Fibroblast of villous mesenchyme (primary cell): ENCODE data around the gene ABLIM1. TPM values are rescaled to one million over a fixed set of nuclear protein-coding genes. Genes with fewer than 3 reads are reported as not detected.

Experiments used
- DNase-seq: peaks from one replicate; pipeline ENCODE4 v3.0.0-alpha.2; 2010; ENCODE audit warnings: low read depth
- H3K4me3 ChIP-seq: 2 replicates; pipeline ENCODE4 v1.5.1; 2011; ENCODE audit warnings: low read depth, mild to moderate bottlenecking, low read length
- total RNA-seq: library from RNA; depleted of rRNA; stranded (reverse); fragments of >200 nt; gene quantifications from 2 replicates; pipeline ENCODE4 v1.2.3, GENCODE V29; 2012
- TF ChIP-seq, protein P1 (sequence below): IDR thresholded peaks from 2 replicates; pipeline ENCODE4 v1.5.1; 2012; ENCODE audit warnings: low read depth, mild to moderate bottlenecking, low read length; ENCODE audit not compliant: insufficient read depth

The ABLIM1 gene
- total RNA-seq, 1 donor: 18.6 TPM

DNA sequence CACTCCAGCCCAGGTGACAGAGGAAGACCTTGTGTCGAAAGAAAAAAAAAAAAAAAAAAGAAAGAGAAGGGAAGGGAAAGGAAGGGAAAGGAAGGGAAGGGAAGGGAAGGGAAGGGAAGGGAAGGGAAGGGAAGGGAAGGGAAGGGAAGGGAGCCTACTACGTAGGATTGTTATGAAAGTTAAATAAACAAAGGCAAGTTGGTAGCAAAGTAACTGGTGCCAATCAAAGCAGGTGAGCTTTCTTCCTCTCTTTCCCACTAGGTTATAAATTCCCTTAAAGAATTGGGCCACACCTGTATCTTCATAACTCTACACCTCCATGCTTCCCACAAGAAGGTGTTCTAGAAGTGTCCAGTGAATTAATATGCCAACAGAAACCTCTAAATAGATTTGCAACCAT is 157.4 kb downstream of the ABLIM1 start:
- H3K4me3 ChIP-seq: no peak overlapping the region
- TF ChIP-seq, protein P1, sequence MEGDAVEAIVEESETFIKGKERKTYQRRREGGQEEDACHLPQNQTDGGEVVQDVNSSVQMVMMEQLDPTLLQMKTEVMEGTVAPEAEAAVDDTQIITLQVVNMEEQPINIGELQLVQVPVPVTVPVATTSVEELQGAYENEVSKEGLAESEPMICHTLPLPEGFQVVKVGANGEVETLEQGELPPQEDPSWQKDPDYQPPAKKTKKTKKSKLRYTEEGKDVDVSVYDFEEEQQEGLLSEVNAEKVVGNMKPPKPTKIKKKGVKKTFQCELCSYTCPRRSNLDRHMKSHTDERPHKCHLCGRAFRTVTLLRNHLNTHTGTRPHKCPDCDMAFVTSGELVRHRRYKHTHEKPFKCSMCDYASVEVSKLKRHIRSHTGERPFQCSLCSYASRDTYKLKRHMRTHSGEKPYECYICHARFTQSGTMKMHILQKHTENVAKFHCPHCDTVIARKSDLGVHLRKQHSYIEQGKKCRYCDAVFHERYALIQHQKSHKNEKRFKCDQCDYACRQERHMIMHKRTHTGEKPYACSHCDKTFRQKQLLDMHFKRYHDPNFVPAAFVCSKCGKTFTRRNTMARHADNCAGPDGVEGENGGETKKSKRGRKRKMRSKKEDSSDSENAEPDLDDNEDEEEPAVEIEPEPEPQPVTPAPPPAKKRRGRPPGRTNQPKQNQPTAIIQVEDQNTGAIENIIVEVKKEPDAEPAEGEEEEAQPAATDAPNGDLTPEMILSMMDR: no peak
- DNase-seq: no peak

DNA sequence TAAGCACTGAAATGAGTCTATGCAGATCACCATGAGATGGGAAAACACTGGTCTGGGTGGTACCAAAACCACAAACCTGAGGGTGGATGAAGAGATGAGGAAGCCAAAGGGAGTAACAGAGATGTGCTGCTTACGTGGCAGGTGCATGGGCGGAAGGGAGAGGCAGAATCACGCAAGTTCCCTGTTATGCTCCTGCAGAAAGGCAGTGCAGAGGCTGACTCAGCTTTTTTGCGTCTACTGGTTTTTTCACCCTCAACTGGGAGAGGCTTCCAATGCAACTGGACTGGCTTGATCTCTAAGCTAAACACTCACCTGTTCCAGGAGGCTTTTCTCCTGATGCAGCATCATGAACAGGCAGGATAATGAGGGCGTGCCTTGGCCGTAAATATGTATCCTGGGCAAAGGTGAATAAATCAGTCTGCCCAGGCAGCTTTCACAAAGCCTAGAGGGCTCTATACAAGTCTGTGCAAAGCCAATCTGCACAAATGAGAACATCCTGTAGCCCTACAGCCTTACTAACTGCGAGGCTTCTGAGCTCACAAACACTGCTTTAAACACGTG is 158.4 kb downstream of the ABLIM1 start:
- no peak overlapping the region for H3K4me3 ChIP-seq
- DNase-seq: no peak
- TF ChIP-seq, protein P1: no peak

DNA sequence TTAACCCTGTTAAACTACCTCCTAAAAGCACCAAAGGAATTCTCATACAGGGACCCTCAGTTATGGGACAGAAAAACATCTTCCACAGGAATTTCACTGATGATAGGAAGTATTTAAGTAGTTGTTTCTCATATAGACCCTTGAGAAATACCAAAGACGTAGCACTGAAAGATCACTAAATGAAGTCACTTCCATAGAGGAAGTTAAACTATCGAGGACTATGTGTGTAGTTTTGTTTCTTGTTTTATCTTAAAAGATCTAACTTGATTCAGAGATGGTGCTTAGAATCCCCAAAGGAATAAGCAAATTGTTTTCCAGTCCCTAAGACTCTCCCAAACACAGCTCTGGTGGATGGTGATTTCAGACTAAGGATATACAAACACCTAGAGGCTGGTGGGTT is 159.0 kb downstream of the ABLIM1 start:
- TF ChIP-seq, protein P1: no peak
- DNase-seq: no peak
- H3K4me3 ChIP-seq: no peak overlapping the region

DNA sequence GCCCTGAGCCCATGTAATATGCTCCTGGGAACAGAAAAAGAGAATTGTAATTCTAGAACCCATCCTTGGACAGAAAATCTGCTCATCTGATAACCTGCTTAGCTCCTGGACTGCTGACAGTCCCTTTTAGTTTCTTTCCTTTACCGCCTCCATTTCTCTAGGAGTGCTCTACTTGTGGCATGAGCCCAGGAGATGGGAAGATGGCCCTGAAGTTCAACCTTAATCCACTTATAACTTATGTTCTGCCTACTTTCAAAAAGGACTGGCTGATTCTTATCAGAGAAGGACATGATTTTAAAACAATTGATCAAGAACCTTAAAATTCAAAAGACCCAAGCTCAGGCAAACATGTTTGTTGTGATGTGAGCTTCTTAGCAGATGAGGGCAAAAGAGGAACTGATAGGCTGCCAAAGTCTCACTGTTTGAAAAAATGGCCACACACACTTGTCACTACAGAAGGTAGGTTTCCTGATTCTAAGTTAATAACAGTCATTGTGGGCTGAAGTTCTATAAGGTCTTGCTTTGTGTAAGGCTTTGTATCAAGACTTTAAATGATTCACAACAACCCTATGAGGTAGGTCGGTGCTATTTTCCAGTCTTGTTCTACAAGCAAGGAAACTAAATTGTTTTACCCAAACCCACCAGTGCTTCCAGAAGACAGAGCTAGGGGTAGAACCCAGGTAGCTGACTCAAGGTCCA is 159.5 kb downstream of the ABLIM1 start:
- no peak overlapping the region for H3K4me3 ChIP-seq
- TF ChIP-seq, protein P1: no peak
- DNase-seq: no peak

DNA sequence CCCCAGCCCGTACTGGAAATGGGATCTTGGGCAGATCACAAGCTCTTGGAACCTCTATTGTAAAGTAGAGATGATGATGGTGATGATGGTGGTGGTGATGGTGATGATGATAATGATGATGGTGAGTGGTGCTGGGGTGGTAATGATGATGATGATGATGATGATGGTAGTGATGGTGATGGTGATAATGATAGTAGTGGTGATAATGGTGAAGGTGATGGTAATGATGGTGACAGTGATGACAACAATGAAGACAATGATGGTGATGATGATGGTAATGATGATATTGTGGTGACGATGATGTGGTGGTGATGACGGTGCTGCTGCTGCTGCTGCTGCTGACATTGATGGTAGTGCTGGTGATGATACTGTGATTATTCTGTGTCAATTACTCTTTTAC is 162.8 kb downstream of the ABLIM1 start:
- H3K4me3 ChIP-seq: no peak overlapping the region
- TF ChIP-seq, protein P1: no peak
- no peak for DNase-seq

DNA sequence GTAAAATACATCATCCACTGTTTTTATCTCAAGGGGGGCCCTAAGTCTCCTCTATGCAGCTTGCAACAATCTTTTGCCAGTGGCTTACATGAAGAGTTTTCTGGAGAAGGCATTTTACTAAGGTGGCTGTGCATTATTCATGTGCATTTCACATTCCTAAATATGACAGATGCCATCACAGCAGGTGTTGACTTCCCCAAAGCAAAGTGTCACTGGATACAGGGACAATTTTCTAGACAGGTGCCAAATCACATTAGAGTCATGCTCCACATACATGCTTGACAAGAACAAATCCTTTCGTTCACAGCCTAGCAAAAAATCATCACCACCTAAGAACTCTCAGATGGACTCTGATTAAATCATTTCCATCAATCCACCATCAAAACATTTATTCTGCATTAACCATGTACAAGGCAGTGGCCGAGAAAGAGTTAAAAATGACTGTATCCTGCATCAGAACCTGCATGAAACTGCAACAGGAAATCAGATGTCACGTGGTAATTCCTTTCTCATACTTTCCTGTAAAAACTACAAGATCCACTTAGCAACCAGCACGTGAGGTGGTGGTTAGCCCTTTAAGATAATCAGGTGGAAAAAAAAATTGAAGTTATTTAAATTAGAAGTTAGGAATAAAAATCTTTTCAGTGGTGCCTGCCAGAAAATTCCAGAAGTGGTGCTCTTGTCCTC is 165.6 kb downstream of the ABLIM1 start:
- TF ChIP-seq, protein P1: no peak
- no peak overlapping the region for H3K4me3 ChIP-seq
- DNase-seq: no peak
